ENCODE data around the gene C10orf53. TPM values are rescaled to one million over a fixed set of nuclear protein-coding genes. Genes with fewer than 3 reads are reported as not detected.
A peak's percentile ranks its signal among the peaks of the same experiment; 100 is the strongest.

C10orf53 gene
- total and polyA plus RNA-seq, 2 of the 8 experiments (the other 6 are each of a cell fraction or from before 2014, with no cell fraction given): not detected

DNA sequence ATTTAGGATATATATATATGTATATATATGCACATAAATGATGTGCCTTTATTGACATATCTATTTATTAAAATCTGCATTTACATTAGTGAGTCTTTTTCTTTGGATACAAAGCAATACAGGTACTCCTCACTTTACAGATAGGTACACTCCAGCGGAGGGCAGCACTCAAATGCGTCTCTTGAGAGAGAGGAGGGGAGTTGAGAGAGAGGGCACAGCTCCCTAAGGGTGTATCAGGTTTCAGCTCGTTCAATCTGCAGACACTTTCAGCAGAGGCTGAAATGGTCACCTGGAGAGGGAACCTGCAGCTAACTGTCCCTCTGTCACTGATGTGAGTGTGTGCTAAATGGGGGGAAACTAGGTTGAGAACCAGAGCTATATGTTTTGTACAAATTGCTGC is 21.5 kb downstream of the C10orf53 start:
- FAIRE-seq (peak; percentile 55), DNase-seq (ENCODE audit: low read depth in 1 of 2, low spot score in 2 of 2) (no peak)
- no peak overlapping the region for H4K8ac ChIP-seq (ENCODE audit: extremely low read depth, insufficient read depth, low read length)
- TF ChIP-seq JUN (IDR thresholded peaks at IDR 0.05; ENCODE audit: low read depth, low read length) (no peak), RAD21 (IDR thresholded peaks at IDR 0.05 in 1 of 2, conservative IDR thresholded peaks at IDR 0.05 in 1 of 2; ENCODE audit: low read depth in 2 of 2, low read length in 2 of 2) (peak; percentile 46 to 59)
- TF ChIP-seq, protein P1, sequence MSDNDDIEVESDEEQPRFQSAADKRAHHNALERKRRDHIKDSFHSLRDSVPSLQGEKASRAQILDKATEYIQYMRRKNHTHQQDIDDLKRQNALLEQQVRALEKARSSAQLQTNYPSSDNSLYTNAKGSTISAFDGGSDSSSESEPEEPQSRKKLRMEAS (IDR thresholded peaks at IDR 0.05): no peak
- TF ChIP-seq, protein P2, sequence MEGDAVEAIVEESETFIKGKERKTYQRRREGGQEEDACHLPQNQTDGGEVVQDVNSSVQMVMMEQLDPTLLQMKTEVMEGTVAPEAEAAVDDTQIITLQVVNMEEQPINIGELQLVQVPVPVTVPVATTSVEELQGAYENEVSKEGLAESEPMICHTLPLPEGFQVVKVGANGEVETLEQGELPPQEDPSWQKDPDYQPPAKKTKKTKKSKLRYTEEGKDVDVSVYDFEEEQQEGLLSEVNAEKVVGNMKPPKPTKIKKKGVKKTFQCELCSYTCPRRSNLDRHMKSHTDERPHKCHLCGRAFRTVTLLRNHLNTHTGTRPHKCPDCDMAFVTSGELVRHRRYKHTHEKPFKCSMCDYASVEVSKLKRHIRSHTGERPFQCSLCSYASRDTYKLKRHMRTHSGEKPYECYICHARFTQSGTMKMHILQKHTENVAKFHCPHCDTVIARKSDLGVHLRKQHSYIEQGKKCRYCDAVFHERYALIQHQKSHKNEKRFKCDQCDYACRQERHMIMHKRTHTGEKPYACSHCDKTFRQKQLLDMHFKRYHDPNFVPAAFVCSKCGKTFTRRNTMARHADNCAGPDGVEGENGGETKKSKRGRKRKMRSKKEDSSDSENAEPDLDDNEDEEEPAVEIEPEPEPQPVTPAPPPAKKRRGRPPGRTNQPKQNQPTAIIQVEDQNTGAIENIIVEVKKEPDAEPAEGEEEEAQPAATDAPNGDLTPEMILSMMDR (IDR thresholded peaks at IDR 0.05; ENCODE audit: control extremely low read depth in 1 of 3, insufficient read depth in 1 of 3, low read depth in 1 of 3, low read length in 3 of 3): peak in 2 of 3 experiments; percentile 24 to 39; a peak in 1 of 4 replicates
- 7% methylated on average over 3 of the region's 3 CpGs; no CpG with 5 or more reads in 1 of the 2 experiments for WGBS, 2 experiments (ENCODE audit: extremely low coverage in 1 of 2, insufficient coverage in 1 of 2, insufficient read length in 1 of 2, insufficient replicate concordance in 2 of 2, low coverage in 1 of 2, low lambda C conversion rate in 2 of 2, missing lambda C conversion rate in 1 of 2)
- no peak overlapping the region for H4K5ac ChIP-seq (ENCODE audit: insufficient read length, low read depth, low read length)
- H3K23ac ChIP-seq (ENCODE audit: insufficient read length): no peak overlapping the region
- H2BK20ac ChIP-seq (ENCODE audit: low read length): no peak overlapping the region
- no peak overlapping the region for H2BK15ac ChIP-seq (ENCODE audit: low read length)
- no peak overlapping the region for H2BK12ac ChIP-seq (ENCODE audit: low read depth, low read length)
- no peaks in the 10 kb centered on the region for H4K20me1 ChIP-seq (replicated peaks in 1 of 2; ENCODE audit: control insufficient read depth in 1 of 2, insufficient read depth in 2 of 2, low read length in 2 of 2)
- H2AFZ ChIP-seq (ENCODE audit: low read length): no peak overlapping the region
- no peak overlapping the region for H2BK5ac ChIP-seq (ENCODE audit: low read depth, low read length)
- no peak overlapping the region for H2AK5ac ChIP-seq (ENCODE audit: low read depth, low read length)
- no peak overlapping the region for H3K9ac ChIP-seq (replicated peaks in 1 of 4; ENCODE audit: extremely low read depth in 1 of 4, low read depth in 3 of 4, low read length in 3 of 4)
- H3K18ac ChIP-seq (ENCODE audit: extremely low read depth, low read length): no peak overlapping the region
- no peak overlapping the region for H3K27ac ChIP-seq (ENCODE audit: low read depth, low read length)
- H3K79me2 ChIP-seq (ENCODE audit: control insufficient read depth in 1 of 2, insufficient read depth in 2 of 2, low read length in 2 of 2): no peaks in the 10 kb centered on the region
- H4K91ac ChIP-seq (replicated peaks; ENCODE audit: insufficient read length, low read length): no peak overlapping the region
- no peak overlapping the region for H3K4ac ChIP-seq (replicated peaks; ENCODE audit: insufficient read length, low read depth, low read length)
- CTCF ChIA-PET (ENCODE audit: partially characterized antibody): interaction anchor here (0.6 to 2.1 kb wide), 13 partner anchors 9 to 197 kb away, joined by 3 to 13 read pairs (median 3); no protein-coding TSS in a partner anchor
- no peak overlapping the region for H3K4me3 ChIP-seq (ENCODE audit: extremely low read depth in 1 of 4, insufficient read depth in 2 of 4, low read depth in 3 of 4, low read length in 4 of 4)
- H2BK120ac ChIP-seq (replicated peaks; ENCODE audit: low read depth, low read length): no peak overlapping the region
- no peaks in the 10 kb centered on the region for H3K79me1 ChIP-seq (ENCODE audit: low read depth, low read length)
- POLR2A ChIA-PET (ENCODE audit: partially characterized antibody): interaction anchor here (0.6 kb wide), 2 partner anchors 68 to 100 kb away, joined by 3 to 5 read pairs; no protein-coding TSS in a partner anchor
- H3K4me1 ChIP-seq (replicated peaks in 1 of 4; ENCODE audit: control insufficient read depth in 3 of 4, insufficient read depth in 4 of 4, low read length in 3 of 4): peaks cover 0 to 7% (median 1%) of the 10 kb centered on the region in 4 experiments; a peak in 3 of 7 replicates
- H3K4me2 ChIP-seq (ENCODE audit: insufficient read depth in 1 of 2, low read depth in 2 of 2, low read length in 2 of 2): no peak overlapping the region
- 0 out of 4 replicates have a peak, but pooled peaks cover 0 to 2% of the 10 kb centered on the region in 2 experiments for H3K9me3 ChIP-seq (ENCODE audit: insufficient read depth in 2 of 2, low read depth in 1 of 2, low read length in 1 of 2)
- H3K27me3 ChIP-seq (replicated peaks in 1 of 4; ENCODE audit: control insufficient read depth in 3 of 4, extremely low read depth in 1 of 4, insufficient read depth in 3 of 4, low read length in 3 of 4): peaks cover 0 to 17% (median 9%) of the 10 kb centered on the region in 4 experiments; a peak in 5 of 7 replicates
- H3K56ac ChIP-seq (replicated peaks; ENCODE audit: insufficient read length, low read depth, low read length): no peak overlapping the region
- H3K36me3 ChIP-seq (ENCODE audit: control insufficient read depth in 2 of 4, insufficient read depth in 4 of 4, low read length in 3 of 4): no peaks in the 10 kb centered on the region
- H3K23me2 ChIP-seq (ENCODE audit: low read depth, low read length): no peaks in the 10 kb centered on the region
- H3K14ac ChIP-seq (ENCODE audit: insufficient read length): no peak overlapping the region
